ENCODE data around the gene ARRDC3. TPM values are rescaled to one million over a fixed set of nuclear protein-coding genes. Genes with fewer than 3 reads are reported as not detected.

ARRDC3 gene
- total and polyA plus RNA-seq, 8 donors: 7.3 to 79.6 (median 16.4) TPM

DNA sequence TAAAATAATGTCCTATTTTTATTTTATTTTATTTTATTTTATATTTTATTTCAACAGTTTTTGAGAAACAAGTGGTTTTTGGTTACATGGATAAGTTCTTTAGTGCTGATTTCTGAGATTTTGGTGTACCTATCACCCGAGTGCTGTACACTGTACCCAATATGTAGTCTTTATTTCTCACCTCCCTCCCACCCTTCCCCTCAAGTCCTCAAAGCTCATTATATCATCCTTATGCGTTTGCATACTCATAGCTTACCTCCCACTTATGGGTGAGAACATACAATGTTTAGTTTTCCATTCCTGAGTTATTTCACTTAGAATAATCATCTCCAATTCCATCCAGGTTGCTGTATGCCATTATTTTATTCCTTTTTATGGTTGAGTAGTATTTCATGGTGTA, 63.5 kb downstream of the ARRDC3 start:
- intact Hi-C loops (cut with DNase I): no loop called here
- Histone ChIP-seq H3K27ac (no peak overlapping the region), H3K4me1 (no peaks in the 10 kb centered on the region), H3K9me3 (no peaks in the 10 kb centered on the region), H3K36me3 (no peaks in the 10 kb centered on the region), H3K27me3 (no peaks in the 10 kb centered on the region), H3K4me3 (no peak overlapping the region)
- FAIRE-seq: no peak
- DNase-seq: no peak
- ATAC-seq: no peak
- TF ChIP-seq, protein P1, sequence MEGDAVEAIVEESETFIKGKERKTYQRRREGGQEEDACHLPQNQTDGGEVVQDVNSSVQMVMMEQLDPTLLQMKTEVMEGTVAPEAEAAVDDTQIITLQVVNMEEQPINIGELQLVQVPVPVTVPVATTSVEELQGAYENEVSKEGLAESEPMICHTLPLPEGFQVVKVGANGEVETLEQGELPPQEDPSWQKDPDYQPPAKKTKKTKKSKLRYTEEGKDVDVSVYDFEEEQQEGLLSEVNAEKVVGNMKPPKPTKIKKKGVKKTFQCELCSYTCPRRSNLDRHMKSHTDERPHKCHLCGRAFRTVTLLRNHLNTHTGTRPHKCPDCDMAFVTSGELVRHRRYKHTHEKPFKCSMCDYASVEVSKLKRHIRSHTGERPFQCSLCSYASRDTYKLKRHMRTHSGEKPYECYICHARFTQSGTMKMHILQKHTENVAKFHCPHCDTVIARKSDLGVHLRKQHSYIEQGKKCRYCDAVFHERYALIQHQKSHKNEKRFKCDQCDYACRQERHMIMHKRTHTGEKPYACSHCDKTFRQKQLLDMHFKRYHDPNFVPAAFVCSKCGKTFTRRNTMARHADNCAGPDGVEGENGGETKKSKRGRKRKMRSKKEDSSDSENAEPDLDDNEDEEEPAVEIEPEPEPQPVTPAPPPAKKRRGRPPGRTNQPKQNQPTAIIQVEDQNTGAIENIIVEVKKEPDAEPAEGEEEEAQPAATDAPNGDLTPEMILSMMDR (IDR thresholded peaks at IDR 0.05): no peak
- 92 to 98% methylated on average over 2 of the region's 2 CpGs for WGBS, 2 donors

- 92 to 96% methylated on average over 9 of the region's 9 CpGs for WGBS, 2 donors
- Histone ChIP-seq H3K9me3 (no peaks in the 10 kb centered on the region), H3K27ac (no peak overlapping the region), H3K27me3 (no peaks in the 10 kb centered on the region), H3K36me3 (no peaks in the 10 kb centered on the region), H3K4me3 (no peak overlapping the region), H3K4me1 (no peaks in the 10 kb centered on the region)
- TF ChIP-seq, protein P1 (IDR thresholded peaks at IDR 0.05): no peak
- FAIRE-seq: no peak
- intact Hi-C loops (cut with DNase I): no loop called here
- no peak for ATAC-seq
- DNase-seq: no peak
Observed at GRCh38 chr5:91318724-91319123, 64.4 kb downstream of the ARRDC3 start.
